GM12874 (cell line): ENCODE measurements around the gene TDRD6.

Experiments used
- TF ChIP-seq, protein P1 (sequence below): IDR thresholded peaks from 2 replicates; pipeline ENCODE4 v1.5.1; 2011; ENCODE audit warnings: low read depth, mild to moderate bottlenecking, control low read depth, low read length, moderate library complexity; ENCODE audit not compliant: insufficient read depth

Gene TDRD6, protein sequence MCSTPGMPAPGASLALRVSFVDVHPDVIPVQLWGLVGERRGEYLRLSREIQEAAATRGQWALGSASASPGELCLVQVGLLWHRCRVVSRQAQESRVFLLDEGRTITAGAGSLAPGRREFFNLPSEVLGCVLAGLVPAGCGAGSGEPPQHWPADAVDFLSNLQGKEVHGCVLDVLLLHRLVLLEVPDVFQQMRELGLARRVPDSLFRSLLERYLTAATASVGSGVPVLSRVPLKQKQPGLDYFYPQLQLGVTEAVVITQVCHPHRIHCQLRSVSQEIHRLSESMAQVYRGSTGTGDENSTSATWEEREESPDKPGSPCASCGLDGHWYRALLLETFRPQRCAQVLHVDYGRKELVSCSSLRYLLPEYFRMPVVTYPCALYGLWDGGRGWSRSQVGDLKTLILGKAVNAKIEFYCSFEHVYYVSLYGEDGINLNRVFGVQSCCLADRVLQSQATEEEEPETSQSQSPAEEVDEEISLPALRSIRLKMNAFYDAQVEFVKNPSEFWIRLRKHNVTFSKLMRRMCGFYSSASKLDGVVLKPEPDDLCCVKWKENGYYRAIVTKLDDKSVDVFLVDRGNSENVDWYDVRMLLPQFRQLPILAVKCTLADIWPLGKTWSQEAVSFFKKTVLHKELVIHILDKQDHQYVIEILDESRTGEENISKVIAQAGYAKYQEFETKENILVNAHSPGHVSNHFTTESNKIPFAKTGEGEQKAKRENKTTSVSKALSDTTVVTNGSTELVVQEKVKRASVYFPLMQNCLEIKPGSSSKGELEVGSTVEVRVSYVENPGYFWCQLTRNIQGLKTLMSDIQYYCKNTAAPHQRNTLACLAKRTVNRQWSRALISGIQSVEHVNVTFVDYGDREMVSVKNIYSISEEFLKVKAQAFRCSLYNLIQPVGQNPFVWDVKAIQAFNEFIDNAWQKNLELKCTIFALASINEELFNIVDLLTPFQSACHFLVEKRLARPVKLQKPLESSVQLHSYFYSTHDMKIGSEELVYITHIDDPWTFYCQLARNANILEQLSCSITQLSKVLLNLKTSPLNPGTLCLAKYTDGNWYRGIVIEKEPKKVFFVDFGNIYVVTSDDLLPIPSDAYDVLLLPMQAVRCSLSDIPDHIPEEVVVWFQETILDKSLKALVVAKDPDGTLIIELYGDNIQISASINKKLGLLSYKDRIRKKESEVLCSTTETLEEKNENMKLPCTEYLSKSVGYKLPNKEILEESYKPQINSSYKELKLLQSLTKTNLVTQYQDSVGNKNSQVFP (N-terminal part only)

GRCh38 chr6:46687619-46688097, at the start of gene TDRD6:
TSS of gene TDRD6 (plus strand) at chr6:46687885. CDS start at chr6:46688129, 244 bp downstream.
- TF ChIP-seq, protein P1, sequence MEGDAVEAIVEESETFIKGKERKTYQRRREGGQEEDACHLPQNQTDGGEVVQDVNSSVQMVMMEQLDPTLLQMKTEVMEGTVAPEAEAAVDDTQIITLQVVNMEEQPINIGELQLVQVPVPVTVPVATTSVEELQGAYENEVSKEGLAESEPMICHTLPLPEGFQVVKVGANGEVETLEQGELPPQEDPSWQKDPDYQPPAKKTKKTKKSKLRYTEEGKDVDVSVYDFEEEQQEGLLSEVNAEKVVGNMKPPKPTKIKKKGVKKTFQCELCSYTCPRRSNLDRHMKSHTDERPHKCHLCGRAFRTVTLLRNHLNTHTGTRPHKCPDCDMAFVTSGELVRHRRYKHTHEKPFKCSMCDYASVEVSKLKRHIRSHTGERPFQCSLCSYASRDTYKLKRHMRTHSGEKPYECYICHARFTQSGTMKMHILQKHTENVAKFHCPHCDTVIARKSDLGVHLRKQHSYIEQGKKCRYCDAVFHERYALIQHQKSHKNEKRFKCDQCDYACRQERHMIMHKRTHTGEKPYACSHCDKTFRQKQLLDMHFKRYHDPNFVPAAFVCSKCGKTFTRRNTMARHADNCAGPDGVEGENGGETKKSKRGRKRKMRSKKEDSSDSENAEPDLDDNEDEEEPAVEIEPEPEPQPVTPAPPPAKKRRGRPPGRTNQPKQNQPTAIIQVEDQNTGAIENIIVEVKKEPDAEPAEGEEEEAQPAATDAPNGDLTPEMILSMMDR, result no peak

DNA sequence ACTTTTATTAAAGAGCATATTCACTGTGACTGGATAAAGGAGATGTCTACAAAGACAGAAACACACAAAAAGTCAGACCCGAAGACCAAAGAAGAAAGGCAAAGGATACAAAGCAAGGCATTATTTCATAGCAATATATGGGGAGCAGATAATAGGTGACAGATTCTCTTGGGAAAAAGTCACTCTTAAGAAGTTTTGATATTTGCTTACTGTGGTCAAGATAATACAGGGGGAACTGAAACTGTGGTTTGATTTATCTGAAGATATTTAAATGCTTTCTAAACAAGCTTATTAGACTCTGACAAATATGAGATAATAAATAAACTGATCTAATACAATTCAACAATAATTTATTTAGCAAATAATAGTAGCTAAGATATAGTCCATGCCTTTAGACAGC, 49.8 kb upstream of the TDRD6 start:
- TF ChIP-seq, protein P1, result no peak

DNA sequence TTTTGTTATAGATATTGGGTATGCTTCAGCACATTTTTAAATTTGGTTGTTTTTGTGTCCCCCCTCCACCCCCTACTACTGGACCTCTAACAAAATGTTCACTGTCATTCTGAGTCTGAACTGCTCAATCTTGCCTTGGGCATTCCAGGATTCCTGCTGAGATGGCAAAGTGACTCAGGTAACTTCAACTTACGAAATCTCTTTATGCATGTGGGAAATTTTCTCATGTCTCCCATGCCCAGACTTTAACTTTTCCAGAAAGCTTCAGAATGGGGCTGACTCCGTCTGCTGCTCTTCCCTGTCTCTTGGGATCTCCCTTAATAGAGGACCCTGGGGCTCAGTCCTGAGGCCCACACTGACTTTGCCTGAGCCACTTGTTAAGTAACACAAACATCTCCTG, 49.0 kb upstream of the TDRD6 start:
- TF ChIP-seq, protein P1, result no peak

DNA sequence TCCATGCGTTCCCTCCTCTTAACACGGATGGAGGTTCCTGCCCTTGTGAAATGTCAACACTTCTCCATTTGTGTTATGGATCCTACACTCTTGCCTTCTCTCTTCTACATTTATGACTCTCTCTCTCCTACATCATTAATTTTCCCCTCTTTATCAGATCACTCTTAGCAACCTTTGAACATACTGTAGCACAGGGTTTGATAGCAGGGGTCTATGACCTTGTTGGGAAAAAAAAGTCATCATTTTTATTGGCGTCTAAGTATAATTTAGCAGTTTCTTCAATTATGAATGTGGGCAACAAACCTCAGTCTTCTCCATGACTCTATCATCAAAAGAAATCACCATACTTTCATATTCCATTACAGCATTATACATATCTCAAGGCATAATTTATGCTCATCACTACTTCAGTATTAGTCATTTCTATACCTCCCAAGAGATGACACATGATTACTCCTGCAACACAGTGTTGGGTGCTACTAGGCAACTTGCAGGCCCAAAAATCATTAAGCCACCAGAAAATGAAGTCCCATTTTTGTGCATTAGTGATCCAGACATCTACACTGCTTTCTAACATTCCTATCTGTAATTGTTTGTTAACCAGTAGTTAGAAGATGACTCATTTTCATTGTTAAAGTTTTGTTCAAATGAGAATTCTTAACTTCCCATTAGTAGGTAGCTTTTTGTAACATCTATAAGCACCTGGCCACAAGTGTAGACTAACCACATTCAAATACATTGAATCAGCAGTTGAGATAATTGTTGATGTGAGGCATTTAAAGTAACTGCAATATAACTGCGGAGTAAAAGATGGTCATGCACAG, 44.5 kb upstream of the TDRD6 start:
- TF ChIP-seq, protein P1, result no peak

DNA sequence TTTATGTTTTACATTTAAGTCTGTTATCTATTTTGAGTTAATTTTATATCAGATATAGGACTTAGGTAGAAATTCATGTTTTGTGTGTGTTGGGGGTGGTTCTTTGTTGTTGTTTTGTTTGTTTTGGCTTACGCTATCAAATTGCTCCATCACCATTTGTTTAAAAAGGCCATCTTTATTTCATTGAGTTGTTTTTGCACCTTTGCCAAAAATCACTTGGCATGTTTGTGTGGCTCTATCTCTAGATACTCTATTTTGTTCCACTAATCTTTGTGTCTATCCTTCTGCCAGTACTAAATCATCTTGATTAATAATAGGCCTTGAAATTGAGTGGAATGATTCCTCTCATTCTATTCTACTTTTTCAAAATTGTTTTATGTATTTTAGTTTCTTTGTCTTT, 42.4 kb upstream of the TDRD6 start:
- TF ChIP-seq, protein P1, result no peak

GRCh38 chr6:46648869-46649492, 38.7 kb upstream of the TDRD6 start:
- TF ChIP-seq, protein P1, result no peak
